Stomach (tissue), 19 donors: ENCODE results near the gene FGFR4. TPM values are rescaled to one million over a fixed set of nuclear protein-coding genes. Genes with fewer than 3 reads are reported as not detected.
A peak's percentile ranks its signal among the peaks of the same experiment; 100 is the strongest.

Experiments
- DNase-seq, 2 donors: peaks; one replicate each; pipeline versions ENCODE4 v3.0.0 to v3.0.0-alpha.2; 2013 to 2019
- H3K27ac ChIP-seq, 5 donors: fragments of 200-600 bp in 4 of 5; sonication (generic) in 4 of 5; one replicate each; pipeline ENCODE4 v1.5.1; 2013 to 2019; ENCODE audit warnings: mild to moderate bottlenecking in 1 of 5, moderate library complexity in 1 of 5
- H3K27me3 ChIP-seq, 3 donors: fragments of 200-600 bp; sonication (generic); one replicate each; pipeline ENCODE4 v1.5.1; 2017 to 2019; ENCODE audit warnings: mixed run types in 1 of 3
- H3K36me3 ChIP-seq, 4 donors: fragments of 200-600 bp; sonication (generic); 1 replicate in 3 of 4; 2 replicates in 1 of 4; pipeline ENCODE4 v1.5.1; 2016 to 2019
- H3K4me1 ChIP-seq, 4 donors: fragments of 200-600 bp; sonication (generic); one replicate each; pipeline ENCODE4 v1.5.1; 2016 to 2019
- H3K4me3 ChIP-seq, 4 donors: fragments of 200-600 bp; sonication (generic) in 3 of 4; one replicate each; pipeline ENCODE4 v1.5.1; 2016 to 2019; ENCODE audit warnings: mild to moderate bottlenecking in 1 of 4
- H3K9me3 ChIP-seq, 4 donors: fragments of 200-600 bp; sonication (generic); one replicate each; pipeline ENCODE4 v1.5.1; 2016 to 2019
- EP300 ChIP-seq: sonication (generic); formaldehyde crosslinking; IDR thresholded peaks from one replicate; pipeline ENCODE4 v1.6.1; 2017; ENCODE audit warnings: antibody characterized with exemption
- POLR2A ChIP-seq, 4 donors: fragments of 450-650 bp; IDR thresholded peaks; one replicate each; pipeline ENCODE4 v1.6.1; 2016; ENCODE audit warnings: antibody characterized with exemption in 4 of 4, control low read depth in 2 of 4, mild to moderate bottlenecking in 1 of 4, moderate library complexity in 1 of 4
- POLR2AphosphoS5 ChIP-seq, 3 donors: sonication (generic); formaldehyde crosslinking; IDR thresholded peaks; one replicate each; pipeline ENCODE4 v1.6.1; 2016; ENCODE audit warnings: antibody characterized with exemption in 3 of 3
- WGBS, 5 donors: extraction: QIAGEN DNeasy Blood & Tissue Kit in 3 of 5; methylation state at CpG; one replicate each; pipeline versions ENCODE4 v1.1.5 to v1.1.7; 2013 to 2018; 5-methylcytosine and 5-hydroxymethylcytosine counted together
- intact Hi-C: fragments of 100-400 bp; cut with DNase I; formaldehyde crosslinking; loops from one replicate; pipeline ENCODE4 v1.15.1; 2023; ENCODE audit warnings: low total_unique reads
- long read RNA-seq, 10 donors: transcript quantifications; one replicate each; lab custom pipeline, GENCODE V29; 2026
- polyA plus RNA-seq, 3 donors: library from polyadenylated mRNA; stranded (reverse); fragments of 200-250 nt; gene quantifications; one replicate each; pipeline ENCODE4 v1.2.3, GENCODE V29; 2013
- total RNA-seq, 5 donors: library from RNA; depleted of rRNA; stranded (reverse); fragments of >200 nt; gene quantifications; one replicate each; pipeline versions ENCODE4 v1.1.0 to v1.2.3, GENCODE V29; 2014 to 2016
- TF ChIP-seq, protein P1 (sequence below), 7 experiments: fragments of 450-650 bp in 4 of 7; fragments of 200-600 bp in 3 of 7; sonication (generic) in 3 of 7; IDR thresholded peaks; one replicate each; pipeline ENCODE4 v1.5.1; 2016 to 2019; ENCODE audit warnings: antibody characterized with exemption in 7 of 7, control low read depth in 2 of 7, mild to moderate bottlenecking in 1 of 7
- donor health status: healthy with polysubstance abuse.
- donor health status: Bipolar disorder and iron deficiency.
- donor health status: healthy.

The FGFR4 gene
- total RNA-seq (100 to 1,000 TPM in 1 of 5 donors, 10 to 100 TPM in 3, 1 to 10 TPM in 1; 4.1 to 145 (median 11.0) TPM), polyA plus RNA-seq (10 to 100 TPM in 2 of 3 donors, 1 to 10 TPM in 1; 5.2 to 17.0 (median 15.9) TPM)
- long read RNA-seq, donor 1, partial matches to known transcripts, result 0 of 3 reads
- long read RNA-seq, donor 1, other reads (novel, unspliced or antisense), result 0 of 3 reads
- long read RNA-seq, donor 2, partial matches to known transcripts, result 0 of 3 reads
- long read RNA-seq, donor 2, other reads (novel, unspliced or antisense), result 0 of 3 reads
- long read RNA-seq, donor 3, partial matches to known transcripts, result 0 of 2 reads
- long read RNA-seq, donor 3, other reads (novel, unspliced or antisense), result 0 of 2 reads
- long read RNA-seq, donor 4, result 0 reads
- long read RNA-seq, donor 5, partial matches to known transcripts, result 5 of 8 reads
- long read RNA-seq, donor 5, other reads (novel, unspliced or antisense), result 0 of 8 reads
- long read RNA-seq, donor 6, partial matches to known transcripts, result 0 of 4 reads
- long read RNA-seq, donor 6, other reads (novel, unspliced or antisense), result 0 of 4 reads
- long read RNA-seq, donor 7, partial matches to known transcripts, result 5 of 7 reads
- long read RNA-seq, donor 7, other reads (novel, unspliced or antisense), result 0 of 7 reads
- long read RNA-seq, donor 8, partial matches to known transcripts, result 6 of 9 reads
- long read RNA-seq, donor 8, other reads (novel, unspliced or antisense), result 0 of 9 reads
- long read RNA-seq, donor 9, transcript FGFR4-204 (3 exons, 712 nt), result major isoform, 6 of 13 reads
- long read RNA-seq, donor 9, partial matches to known transcripts, result 6 of 13 reads
- long read RNA-seq, donor 9, other reads (novel, unspliced or antisense), result 0 of 13 reads
- long read RNA-seq, donor 10, partial matches to known transcripts, result 0 of 2 reads
- long read RNA-seq, donor 10, other reads (novel, unspliced or antisense), result 0 of 2 reads

DNA sequence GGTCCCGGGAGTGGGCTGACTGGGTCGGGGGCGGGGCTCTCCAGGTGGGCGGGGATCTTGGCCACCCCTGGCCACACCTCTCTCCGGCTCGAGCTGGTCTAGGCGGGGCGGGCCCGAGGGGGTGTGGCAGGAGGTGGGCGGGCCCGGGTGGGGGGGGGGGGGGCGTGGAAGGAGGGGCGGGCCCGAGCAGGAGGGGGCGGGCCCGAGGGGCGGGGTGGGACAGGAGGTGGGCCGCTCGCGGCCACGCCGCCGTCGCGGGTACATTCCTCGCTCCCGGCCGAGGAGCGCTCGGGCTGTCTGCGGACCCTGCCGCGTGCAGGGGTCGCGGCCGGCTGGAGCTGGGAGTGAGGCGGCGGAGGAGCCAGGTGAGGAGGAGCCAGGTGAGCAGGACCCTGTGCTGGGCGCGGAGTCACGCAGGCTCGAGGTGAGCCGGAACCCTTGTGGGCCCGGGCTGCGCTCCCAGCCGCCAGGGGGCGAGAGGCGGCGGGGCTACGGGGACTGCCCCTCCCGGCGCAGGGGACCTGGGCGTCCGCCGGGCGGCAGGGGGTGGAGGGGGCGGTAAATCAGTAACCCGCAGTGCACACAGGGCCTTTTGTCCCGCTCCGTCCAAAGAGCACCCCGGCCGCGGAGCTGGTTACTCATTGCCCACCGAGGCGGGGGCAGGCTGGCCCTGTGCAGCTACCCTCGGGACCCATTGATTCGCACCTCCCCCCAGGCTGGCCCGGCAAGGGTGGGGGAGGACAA lies at the start of gene FGFR4:
Gene FGFR4, plus strand, starts transcription at position 262 of the 744 bp plus-strand sequence. CDS start 2,688 bp downstream, outside the sequence.
- intact Hi-C loops, result no loop called here
- H3K36me3 ChIP-seq, result peaks cover 0 to 11% (median 0%) of the 10 kb centered on the region in 4 donors
- TF ChIP-seq EP300 (no peak), POLR2A (IDR thresholded peaks at IDR 0.05) (no peak), POLR2AphosphoS5 (IDR thresholded peaks at IDR 0.05) (peak in 2 of 3 donors; percentile 24 to 31)
- TF ChIP-seq, protein P1, sequence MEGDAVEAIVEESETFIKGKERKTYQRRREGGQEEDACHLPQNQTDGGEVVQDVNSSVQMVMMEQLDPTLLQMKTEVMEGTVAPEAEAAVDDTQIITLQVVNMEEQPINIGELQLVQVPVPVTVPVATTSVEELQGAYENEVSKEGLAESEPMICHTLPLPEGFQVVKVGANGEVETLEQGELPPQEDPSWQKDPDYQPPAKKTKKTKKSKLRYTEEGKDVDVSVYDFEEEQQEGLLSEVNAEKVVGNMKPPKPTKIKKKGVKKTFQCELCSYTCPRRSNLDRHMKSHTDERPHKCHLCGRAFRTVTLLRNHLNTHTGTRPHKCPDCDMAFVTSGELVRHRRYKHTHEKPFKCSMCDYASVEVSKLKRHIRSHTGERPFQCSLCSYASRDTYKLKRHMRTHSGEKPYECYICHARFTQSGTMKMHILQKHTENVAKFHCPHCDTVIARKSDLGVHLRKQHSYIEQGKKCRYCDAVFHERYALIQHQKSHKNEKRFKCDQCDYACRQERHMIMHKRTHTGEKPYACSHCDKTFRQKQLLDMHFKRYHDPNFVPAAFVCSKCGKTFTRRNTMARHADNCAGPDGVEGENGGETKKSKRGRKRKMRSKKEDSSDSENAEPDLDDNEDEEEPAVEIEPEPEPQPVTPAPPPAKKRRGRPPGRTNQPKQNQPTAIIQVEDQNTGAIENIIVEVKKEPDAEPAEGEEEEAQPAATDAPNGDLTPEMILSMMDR (IDR thresholded peaks at IDR 0.05), result peak in 5 of 7 experiments; percentile 36 to 87 (median 61)
- H3K4me1 ChIP-seq, result peaks cover 8 to 46% (median 39%) of the 10 kb centered on the region in 4 donors
- H3K27ac ChIP-seq, result peak within 1 kb of the TSS; percentile 54 to 80 (median 70)
- peaks cover 0 to 29% (median 0%) of the 10 kb centered on the region in 3 donors for H3K27me3 ChIP-seq
- no peaks in the 10 kb centered on the region for H3K9me3 ChIP-seq
- DNase-seq, result peak; percentile 83 to 96
- WGBS, 5 donors, result 0 to 5% (median 1%) methylated on average over 14 to 65 of the region's 68 CpGs
- peak within 1 kb of the TSS; percentile 50 to 56 (median 52) for H3K4me3 ChIP-seq

DNA sequence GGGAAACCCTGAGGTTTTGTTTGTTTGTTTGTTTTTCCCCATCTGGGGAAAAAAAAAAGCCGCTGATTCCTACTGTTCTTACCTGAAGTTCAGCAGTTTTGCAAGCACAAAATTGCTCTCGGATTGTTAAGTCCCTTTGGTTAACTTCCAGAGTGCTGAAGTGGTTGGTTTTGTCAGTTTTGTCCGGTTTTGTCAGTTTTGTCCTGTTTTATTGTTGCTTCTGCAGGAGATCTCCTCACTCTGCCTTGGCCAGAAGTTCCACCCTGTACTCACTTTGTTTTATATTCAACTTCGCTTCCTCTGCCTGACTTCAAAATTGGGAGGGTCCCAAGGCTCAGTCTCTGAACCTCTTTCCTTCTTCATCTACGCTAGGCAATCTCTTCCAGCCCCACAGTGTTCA lies 49.8 kb upstream of the FGFR4 start:
- no peaks in the 10 kb centered on the region for H3K27me3 ChIP-seq
- 81 to 96% (median 93%) methylated on average over 5 of the region's 5 CpGs for WGBS, 5 donors
- H3K4me1 ChIP-seq, result peaks cover 0 to 15% (median 5%) of the 10 kb centered on the region in 4 donors
- TF ChIP-seq EP300, result no peak
- no peak for TF ChIP-seq POLR2AphosphoS5 (IDR thresholded peaks at IDR 0.05)
- no peak for TF ChIP-seq POLR2A (IDR thresholded peaks at IDR 0.05)
- TF ChIP-seq, protein P1 (IDR thresholded peaks at IDR 0.05), result no peak
- H3K27ac ChIP-seq, result no peak overlapping the region
- H3K36me3 ChIP-seq, result peaks cover 5 to 32% (median 24%) of the 10 kb centered on the region in 4 donors
- no peak overlapping the region for H3K4me3 ChIP-seq
- no peak for DNase-seq
- intact Hi-C loops, result no loop called here
- no peaks in the 10 kb centered on the region for H3K9me3 ChIP-seq

- TF ChIP-seq POLR2AphosphoS5 (IDR thresholded peaks at IDR 0.05) (no peak), EP300 (no peak), POLR2A (IDR thresholded peaks at IDR 0.05) (no peak)
- TF ChIP-seq, protein P1 (IDR thresholded peaks at IDR 0.05), result no peak
- peak overlapping the region in 1 of 5 donors; percentile 56 for H3K27ac ChIP-seq
- H3K4me3 ChIP-seq, result no peak overlapping the region
- H3K9me3 ChIP-seq, result no peaks in the 10 kb centered on the region
- peaks cover 25 to 58% (median 52%) of the 10 kb centered on the region in 4 donors for H3K36me3 ChIP-seq
- intact Hi-C loops, result no loop called here
- DNase-seq, result peak in 1 of 2 donors; percentile 45
- H3K4me1 ChIP-seq, result peaks cover 0 to 13% (median 4%) of the 10 kb centered on the region in 4 donors
- WGBS, 5 donors, result 67 to 75% (median 70%) methylated on average over 3 of the region's 3 CpGs
- no peaks in the 10 kb centered on the region for H3K27me3 ChIP-seq
These were observed 45.8 kb upstream of the FGFR4 start for GRCh38 chr5:177040814-177041420.
